GM19324 (cell line): ENCODE measurements around the gene SSBP3.
"Not testable (repeated sequence)": the region's sequence is repeated elsewhere in the genome, so short reads cannot be mapped to it uniquely, and the experiment has no call there.

Experiments used
- ATAC-seq: cut with Tn5 transposase; IDR thresholded peaks from one replicate; pipeline ENCODE4 v1.9.1; 2021; ENCODE audit warnings: mild to moderate bottlenecking, moderate library complexity; ENCODE audit not compliant: unreplicated experiment, low FRiP score

The SSBP3 gene

DNA sequence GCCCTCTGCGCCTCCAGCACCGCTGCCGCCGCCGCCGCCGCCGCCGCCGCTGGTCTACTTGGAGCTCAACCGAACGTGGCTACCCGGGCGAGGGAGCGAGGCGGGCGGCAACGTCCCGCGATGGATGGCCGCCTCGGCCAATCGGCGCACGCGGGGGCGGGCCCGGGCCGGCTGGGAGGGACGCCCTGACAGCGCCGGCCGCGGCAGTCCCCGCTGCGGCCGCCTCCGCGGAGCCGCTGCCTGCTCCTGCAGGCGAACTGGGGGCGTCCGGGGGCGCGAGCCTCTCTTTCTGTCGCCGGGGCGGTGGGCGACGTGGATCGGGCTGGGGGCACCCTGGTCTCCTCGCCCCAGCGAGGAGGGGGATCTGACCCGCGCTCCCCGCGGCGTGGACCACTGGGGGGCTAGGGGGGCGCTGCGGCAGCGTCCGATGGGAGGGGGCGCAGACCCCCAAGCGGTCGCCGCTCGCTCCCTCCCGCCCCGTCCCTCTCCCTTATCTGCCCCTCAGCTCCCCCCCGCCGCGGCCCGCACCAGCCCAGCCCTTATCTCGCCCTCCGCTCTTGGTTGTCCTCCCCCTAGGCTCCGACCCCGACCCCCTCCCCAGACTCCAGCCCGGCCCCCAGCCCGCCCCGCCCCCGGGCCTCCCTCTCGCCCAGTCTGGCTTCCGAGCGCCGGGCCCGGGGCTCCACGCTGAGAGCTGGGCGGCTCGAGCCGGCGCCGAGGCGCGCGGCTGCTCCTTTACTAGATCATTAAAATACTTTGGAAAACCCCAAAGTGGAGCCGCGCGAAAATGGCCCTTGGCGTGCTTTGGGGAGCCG, at the start of gene SSBP3:
Gene SSBP3 (minus strand): TSS at position 56 of the 815 bp plus-strand sequence.
- ATAC-seq: peak; percentile 82

DNA sequence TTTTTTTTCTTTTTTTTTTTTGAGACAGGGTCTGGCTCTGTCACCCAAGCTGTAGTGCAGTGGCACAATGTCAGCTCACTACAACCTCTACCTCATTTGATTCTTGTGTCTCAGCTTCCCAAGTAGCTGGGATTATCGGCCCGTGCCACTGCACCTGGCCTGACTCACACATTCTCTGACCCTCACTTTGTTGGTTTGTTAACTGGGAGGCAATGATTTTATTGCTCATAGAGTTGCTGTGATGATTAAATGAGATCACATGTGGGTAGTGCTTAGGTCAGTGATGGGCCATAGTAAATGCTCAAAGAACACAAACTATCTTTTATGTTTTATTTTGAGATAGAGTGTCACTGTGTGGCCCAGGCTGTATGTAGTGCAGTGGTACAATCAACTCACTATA, 47.3 kb upstream of the SSBP3 start:
- no peak for ATAC-seq

DNA sequence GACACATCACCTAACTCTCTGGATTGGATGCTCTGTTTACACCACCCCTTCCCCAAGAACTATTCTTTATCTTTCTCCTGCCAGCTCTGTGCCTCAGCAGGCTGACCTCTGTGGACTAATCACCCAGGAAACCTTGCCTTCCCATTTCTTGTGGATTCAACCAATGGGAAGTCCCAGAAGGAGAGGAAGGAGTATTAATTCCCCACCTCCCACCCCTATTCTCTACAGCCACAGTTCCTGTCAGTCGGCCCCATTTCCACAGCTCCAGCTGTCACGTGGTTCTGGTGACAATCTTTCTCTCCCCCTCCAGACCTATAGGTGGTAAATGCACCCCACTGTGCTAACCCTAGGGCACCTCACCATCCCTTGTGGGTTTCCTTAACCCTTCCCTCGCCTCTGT, 46.8 kb upstream of the SSBP3 start:
- no peak for ATAC-seq

DNA sequence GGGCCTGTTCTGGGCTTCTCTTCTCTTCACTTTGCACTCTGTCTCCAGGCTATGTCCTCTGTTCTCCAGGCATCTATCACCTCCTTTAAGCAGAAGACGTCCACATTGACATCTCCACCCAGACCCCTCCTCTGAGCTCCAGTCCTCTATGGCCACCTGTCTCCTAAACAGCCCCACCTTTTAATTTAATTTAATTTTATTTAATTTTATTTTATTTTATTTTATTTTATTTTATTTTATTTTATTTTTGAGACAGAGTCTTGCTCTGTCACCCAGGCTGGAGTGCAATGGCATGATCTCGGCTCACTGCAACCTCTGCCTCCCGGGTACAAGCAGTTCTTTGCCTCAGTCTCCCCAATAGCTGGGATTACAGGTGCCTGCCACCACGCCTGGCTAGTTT, 43.2 kb upstream of the SSBP3 start:
- not testable (repeated sequence) for ATAC-seq

DNA sequence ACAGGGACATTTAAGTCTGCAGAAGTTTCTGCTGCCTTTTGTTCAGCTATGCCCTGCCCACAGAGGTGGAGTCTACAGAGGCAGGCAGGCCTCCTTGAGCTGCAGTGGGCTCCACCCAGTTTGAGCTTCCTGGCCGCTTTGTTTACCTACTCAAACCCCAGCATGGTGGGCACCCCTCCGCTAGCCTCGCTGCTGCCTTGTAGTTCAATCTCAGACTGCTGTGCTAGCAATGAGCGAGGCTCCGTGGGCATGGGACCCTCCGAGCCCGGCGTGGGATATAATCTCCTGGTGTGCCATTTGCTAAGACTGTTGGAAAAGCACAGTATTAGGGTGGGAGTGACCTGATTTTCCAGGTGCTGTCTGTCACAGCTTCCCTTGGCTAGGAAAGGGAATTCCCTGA, 42.6 kb upstream of the SSBP3 start:
- ATAC-seq: not testable (repeated sequence)

DNA sequence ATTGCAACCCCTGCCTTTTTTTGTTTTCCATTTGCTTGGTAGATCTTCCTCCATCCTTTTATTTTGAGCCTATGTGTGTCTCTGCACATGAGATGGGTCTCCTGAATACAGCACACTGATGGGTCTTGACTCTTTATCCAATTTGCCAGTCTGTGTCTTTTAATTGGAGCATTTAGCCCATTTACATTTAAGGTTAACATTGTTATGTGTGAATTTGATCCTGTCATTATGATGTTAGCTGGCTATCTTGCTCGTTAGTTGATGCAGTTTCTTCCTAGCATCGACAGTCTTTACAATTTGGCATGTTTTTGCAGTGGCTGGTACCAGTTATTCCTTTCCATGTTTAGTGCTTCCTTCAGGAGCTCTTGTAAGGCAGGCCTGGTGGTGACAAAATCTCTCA, 40.9 kb upstream of the SSBP3 start:
- ATAC-seq: not testable (repeated sequence)

DNA sequence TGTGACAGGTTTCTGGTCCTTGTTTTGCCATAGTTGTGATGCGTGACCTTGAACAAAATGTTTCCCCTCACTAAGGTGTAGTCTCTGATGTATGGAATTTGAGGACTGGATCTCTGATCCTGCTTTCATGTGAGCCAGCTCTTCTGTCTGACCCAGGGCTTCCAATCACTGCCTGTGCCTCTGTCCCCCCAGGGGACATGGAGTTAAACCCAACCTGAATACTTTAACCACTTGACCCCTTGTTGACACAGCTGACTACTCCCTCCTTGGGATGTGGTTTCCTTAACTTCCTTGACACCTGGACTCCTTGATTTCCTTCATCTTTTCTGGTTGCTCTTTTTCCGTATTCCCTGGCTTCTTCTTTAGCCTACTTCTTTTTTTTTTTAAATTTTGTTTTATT, 36.0 kb upstream of the SSBP3 start:
- ATAC-seq: no peak

DNA sequence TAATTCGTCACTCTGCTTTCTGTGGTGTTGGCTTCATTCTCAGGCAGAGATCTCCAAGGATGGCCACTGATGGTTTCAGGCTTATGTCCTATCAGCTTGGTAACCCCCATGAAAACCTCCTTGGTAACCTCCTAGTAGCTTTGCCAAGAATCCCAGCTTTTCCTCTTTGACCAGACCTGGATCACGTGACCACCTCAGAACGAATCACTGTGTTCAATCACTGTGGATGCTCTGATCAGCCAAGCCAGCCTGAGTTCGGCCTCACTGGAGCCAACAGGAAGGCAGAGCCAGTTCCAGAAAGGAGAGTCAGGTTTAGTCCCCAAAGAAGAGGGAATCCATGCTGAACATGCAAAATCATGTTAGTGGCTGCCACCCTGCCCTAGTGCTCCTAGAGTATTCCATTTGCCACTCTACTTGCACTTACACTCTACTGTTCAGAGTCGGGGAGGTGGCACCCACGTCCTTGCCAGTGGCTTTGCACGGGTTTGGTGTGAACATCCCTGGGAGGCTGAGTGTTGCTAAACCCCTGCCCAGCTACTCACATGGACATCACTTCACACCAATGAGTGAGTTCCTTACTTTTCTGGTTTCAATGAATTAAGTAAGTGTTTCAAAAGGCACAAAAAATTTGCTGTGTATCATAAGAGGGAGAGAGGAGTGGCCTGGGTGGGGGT, 33.5 kb upstream of the SSBP3 start:
- ATAC-seq: no peak

DNA sequence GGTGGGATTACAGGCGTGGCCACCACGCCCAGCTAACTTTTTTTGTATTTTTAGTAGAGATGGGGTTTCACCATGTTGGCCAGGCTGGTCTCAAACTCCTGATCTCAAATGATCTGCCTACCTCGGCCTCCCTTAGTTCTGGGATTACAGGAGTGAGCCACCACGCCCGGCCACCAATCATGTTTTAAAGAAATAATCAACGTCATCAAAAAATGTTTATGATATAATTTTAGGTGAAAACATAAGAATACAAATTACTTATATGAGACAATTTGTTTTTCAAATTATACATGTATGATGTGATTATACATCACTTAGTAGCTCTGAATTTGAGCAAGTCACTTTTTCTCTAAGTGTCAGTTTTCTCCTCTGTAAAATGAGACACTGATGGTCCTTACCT, 31.6 kb upstream of the SSBP3 start:
- ATAC-seq: no peak

DNA sequence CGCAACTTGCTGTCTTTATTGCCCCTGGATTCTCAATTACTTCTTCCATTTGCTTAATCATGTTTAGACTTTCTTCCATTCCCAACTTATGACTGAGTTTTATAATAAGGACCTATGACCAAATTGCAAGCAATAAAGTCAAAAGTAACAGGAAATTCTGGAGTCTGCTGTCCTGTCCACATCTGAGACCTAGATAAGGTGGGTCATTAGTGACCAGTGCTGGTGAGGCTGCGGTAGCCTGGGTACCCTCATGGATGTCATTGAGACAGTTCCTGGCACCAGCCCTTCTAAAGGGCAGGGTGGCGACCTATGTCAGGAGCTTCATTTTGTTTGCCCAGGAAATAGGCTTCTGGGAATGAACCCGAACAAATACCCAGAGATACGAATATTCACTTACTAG, 30.6 kb upstream of the SSBP3 start:
- ATAC-seq: no peak

DNA sequence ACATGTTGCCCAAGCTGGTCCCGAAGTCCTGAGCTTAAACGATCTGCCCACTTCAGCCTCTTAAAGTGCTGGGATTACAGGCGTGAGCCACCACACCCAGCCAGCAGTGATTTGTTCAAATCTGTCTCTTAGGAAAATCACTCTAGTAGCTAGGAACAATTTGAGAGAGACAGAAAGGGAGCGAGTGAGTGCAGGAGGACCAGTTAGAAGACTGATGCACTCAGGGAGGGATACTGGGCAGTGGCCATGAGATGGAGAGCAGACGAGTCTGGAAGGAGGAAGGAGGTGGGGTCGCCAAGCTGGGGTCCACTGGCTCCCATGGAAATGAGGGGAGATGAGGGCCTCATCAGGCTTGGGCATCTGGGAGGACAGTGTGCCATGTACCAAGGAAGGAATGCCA, 23.6 kb upstream of the SSBP3 start:
- ATAC-seq: no peak

DNA sequence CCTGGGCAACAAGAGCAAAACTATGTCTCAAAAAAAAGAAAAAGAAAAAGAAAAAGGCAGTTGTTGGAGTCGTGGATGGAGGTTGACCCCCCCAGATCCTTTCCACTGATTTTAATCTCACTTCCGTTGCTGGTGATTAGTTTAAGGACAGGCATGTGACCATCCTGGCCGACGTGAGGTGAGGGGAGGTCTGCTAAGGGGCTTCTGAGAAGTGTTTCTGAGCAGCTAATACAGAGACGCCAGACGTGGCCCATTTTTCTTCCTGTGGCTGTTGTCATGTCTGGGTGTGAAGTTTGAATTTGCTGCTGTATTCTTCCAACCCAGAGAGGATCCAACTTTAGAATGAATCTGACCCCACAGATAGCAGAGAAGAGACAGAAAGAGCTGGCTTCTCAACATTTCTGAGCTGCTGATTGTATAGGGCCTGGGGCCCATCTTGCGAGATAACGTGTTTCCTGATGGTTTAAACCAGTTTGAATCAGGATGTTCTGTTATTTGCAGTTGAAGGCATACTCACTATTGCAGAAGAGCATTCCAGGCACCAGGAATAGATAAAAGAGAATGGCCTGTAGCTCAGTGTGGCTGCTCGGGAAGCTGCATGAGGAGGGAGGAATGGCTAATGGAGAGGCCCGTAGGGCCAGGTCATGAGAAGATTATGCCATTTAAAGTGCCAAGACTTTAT, 22.8 kb upstream of the SSBP3 start:
- ATAC-seq: no peak

DNA sequence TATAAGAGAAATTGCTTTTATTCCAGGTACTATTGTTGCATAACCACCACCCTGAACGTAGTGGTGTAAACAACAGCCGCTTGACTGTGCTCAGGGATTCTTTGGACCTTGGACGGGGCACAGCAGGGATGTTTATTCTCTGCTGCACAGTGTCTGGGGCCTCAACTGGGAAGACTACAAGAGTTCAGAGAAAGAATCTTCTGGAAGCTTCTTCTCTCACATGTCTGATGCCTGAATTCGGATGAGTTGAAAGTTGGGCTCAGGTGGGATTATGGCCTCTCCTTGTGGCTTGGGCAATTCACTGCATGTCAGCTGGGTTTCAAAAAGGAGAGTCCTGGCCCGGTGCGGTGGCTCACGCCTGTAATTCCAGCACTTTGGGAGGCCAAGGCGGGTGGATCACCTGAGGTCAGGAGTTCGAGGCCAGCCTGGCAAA, 19.0 kb upstream of the SSBP3 start:
- ATAC-seq: no peak

DNA sequence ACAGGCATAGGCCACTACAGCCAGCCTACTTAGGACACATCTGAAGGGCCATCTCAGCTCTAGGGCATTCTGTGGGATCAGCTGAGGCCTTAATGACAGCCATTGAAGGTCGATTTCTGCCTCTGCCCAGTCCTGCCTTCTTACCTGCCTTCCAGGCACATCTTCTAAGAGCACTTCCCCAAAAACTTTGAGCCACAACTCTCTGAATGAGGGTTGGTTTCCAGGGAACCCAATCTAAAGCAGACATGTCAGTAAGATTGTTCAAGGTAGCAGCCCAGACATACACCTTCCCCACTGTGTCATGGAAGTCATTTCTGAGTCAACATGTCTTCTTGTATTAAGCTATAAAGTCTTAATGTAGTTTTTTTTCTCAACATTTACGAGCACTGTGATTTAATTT, 18.2 kb upstream of the SSBP3 start:
- no peak for ATAC-seq

DNA sequence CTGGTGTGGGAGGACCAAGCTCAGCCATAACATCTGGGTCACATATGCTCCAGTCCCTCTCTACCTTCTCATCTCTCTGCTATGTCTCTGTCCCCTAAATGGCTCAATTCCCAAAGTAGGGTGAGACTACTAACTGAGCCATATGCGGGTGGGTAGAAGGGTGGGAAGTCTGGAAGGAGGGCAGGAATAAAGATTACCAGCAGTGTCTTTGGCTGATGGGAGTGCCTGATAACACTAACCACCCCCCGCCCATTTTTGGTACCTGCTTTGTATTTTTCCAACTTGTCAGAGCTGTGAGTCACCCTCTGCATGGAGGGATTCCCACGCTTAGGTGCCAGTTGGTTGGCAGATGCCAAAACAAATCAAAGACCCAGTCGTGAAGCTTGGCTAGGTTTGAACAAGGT, 14.9 kb upstream of the SSBP3 start:
- no peak for ATAC-seq

DNA sequence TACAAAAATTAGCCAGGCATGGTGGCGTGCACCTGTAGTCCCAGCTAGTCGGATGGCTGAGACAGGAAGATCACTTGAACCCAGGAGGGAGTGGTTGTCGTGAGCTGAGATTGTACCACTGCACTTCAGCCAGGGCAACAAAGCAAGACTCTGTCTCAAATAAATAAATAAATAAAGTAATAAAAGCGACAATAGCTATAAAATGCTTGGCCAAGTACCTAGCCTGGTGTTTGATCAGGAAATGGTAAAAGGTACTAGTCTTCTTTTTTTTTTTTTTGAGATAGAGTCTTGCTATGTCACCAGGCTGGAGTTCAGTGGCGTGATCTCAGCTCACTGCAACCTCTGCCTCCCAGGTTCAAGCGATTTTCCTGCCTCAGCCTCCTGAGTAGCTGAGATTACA, 12.4 kb upstream of the SSBP3 start:
- not testable (repeated sequence) for ATAC-seq

DNA sequence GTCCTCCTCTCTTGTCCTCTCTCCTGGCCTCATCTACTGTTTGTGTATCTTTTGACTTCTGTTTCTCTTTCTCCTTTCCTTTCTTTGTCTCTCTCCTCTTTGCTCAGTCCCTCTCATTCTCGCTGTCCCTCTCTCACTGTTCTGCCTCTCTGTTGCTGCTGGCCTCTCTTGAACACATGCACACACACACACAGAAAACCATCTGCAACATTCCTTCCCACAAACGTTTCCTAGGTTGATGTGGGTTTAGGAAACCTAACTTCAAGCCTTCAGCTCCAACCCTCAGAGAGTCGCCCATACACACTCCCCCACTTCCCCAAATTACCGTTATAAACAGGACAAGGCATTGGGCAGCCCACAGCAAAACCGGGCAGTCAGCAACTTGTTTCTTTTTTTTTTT, 10.9 kb upstream of the SSBP3 start:
- no peak for ATAC-seq

DNA sequence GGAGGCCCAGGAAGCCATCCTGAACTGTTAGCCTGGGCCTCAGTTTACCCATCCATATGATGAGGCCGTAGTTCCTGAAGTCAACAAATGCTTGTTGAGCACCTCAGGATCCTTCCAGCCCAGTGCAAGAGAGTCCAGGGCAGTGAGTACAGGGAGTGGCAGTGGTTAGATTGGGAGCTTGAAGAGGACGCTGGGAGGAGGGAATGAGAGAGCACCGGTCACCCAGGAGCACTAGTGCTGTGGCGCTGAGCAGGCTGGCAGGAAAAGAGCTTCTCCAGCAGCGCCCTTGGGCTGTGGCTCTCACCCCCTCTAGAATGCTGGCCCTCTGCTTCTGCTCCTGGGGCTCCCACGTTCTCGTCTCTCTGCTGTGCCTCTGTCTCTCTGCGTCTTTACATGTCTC, 10.2 kb upstream of the SSBP3 start:
- no peak for ATAC-seq

DNA sequence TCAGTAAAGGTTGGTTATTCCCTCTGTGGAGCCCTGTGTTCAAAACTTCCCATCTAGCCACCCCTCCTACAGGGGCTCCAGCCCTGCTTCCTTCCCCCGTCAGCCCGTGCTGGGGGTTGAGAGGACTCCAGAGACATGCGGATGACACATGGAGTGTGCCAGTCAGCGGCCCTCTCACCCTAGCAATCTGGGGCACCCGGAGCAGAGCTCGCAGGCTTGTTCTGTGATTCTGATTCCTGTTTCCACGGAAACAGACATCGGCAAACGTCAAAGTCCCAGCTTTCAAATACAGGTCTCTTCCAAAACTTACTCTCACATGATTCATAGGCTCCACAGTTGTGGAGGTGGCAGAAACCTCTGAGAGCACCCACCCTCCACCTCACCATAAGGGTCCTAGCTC, 9.8 kb upstream of the SSBP3 start:
- no peak for ATAC-seq

DNA sequence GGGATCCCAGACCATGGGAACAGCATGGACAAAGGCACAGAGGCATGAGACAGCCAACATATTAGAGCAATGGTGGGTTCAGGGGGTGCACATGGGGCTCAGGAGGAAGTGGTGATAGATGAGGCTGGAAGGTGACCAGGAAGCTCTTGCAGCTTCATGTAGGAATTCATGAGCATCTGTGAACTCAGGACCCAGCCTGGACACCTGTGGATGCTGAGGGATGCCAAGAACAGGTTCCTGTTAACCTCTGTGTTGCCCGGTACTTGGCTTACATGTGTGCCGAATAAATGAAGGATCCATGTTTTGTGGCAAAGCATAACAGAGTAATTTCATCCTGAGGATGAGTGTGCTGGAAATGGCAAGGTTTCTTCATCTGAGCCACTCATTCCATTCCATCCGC, 9.3 kb upstream of the SSBP3 start:
- ATAC-seq: no peak

DNA sequence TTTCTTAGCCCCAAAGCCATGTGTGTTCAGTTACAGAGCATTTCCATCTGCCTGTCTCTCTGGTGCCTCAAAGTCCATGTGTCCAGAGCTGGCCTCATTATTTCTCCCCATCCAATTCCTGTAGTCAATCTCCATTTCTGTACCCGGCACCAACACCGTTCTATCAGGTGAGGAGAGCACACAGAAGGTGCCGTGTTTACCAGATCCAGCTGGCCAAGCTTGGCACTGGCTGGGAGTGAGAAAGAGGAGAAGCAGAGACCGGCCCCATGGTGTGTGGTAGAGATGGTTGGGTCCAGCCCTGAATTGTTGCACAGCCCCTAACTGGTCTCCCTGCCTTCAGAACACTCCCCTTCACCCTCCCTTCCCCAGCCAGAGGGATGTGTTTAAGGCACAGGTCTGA, 7.5 kb upstream of the SSBP3 start:
- ATAC-seq: no peak

DNA sequence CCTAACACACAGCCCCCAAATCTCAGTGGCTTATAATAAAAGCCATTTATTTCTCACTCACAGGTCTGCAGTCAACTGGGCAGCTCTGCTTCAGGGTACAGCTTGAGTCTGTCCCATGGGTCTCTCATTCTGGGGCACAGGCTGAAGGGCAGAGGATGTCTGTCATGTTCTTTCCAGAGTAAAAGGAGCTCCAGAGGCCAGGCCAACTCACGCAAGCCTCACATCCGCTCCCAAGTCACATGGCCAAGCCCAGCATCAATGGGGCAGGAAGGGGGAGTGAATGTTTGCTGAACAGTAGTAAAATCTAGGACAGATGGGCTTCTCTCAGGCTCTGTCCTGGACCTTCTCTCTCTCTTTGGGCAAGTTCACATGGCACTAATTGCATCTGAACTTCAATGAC, 7.1 kb upstream of the SSBP3 start:
- ATAC-seq: no peak
